VCaP (cell line): ENCODE measurements around the gene CNOT3.
"Not testable (repeated sequence)": the region's sequence is repeated elsewhere in the genome, so short reads cannot be mapped to it uniquely, and the experiment has no call there.

Experiments
- H3K27ac ChIP-seq: fragments of 450-650 bp; 2 replicates; pipeline ENCODE4 v1.5.1; 2017
- TF ChIP-seq, protein P1 (sequence below): fragments of 450-650 bp; conservative IDR thresholded peaks from 2 replicates; pipeline ENCODE4 v1.5.1; 2017; ENCODE audit warnings: mild to moderate bottlenecking, moderate library complexity

Gene CNOT3

DNA sequence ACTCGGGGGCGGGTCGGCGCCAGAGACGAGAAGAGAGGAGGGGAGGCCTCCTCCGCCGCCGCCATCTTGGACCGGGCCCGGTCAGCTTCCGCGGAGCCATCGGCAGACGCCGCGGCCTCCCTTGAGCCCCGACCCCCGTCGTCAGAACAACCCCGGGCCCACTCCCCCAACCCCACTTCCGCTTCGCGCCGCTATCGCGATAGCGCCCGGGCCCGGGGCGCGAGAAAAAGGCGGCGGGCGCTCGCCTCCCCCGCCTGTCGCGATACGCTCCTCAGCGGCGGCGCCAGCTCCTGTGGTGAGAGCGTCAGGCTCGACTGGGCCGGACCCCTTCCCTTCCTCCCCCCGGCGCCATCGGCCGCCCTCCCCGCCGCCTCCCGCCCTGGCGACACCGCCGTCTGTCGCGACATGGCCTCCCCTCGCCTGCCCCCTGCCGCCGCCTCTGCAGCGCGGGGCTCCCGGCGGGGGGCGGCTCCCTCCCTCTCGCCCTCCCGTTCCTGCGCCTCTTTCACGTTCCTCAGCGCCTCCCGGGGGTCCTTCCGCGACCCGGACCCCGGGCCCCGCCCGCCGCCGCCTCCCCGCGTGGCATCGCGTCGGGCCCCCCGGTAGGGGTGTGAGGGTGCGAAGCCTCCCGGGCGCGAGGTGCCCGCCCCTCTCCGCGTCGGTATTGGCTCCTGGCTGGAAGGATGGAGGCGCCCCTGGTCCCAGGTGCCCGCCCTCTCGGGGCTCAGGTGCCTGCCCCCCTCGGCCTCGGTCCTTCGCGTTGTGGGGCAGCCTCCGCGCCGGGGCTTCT lies at the start of gene CNOT3:
Gene CNOT3 (plus strand): TSS at position 64 of the 790 bp plus-strand sequence. CDS start 5,217 bp downstream, outside the sequence.
- TF ChIP-seq, protein P1, sequence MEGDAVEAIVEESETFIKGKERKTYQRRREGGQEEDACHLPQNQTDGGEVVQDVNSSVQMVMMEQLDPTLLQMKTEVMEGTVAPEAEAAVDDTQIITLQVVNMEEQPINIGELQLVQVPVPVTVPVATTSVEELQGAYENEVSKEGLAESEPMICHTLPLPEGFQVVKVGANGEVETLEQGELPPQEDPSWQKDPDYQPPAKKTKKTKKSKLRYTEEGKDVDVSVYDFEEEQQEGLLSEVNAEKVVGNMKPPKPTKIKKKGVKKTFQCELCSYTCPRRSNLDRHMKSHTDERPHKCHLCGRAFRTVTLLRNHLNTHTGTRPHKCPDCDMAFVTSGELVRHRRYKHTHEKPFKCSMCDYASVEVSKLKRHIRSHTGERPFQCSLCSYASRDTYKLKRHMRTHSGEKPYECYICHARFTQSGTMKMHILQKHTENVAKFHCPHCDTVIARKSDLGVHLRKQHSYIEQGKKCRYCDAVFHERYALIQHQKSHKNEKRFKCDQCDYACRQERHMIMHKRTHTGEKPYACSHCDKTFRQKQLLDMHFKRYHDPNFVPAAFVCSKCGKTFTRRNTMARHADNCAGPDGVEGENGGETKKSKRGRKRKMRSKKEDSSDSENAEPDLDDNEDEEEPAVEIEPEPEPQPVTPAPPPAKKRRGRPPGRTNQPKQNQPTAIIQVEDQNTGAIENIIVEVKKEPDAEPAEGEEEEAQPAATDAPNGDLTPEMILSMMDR: peak; percentile 39
- H3K27ac ChIP-seq: peak within 1 kb of the TSS; percentile 97

DNA sequence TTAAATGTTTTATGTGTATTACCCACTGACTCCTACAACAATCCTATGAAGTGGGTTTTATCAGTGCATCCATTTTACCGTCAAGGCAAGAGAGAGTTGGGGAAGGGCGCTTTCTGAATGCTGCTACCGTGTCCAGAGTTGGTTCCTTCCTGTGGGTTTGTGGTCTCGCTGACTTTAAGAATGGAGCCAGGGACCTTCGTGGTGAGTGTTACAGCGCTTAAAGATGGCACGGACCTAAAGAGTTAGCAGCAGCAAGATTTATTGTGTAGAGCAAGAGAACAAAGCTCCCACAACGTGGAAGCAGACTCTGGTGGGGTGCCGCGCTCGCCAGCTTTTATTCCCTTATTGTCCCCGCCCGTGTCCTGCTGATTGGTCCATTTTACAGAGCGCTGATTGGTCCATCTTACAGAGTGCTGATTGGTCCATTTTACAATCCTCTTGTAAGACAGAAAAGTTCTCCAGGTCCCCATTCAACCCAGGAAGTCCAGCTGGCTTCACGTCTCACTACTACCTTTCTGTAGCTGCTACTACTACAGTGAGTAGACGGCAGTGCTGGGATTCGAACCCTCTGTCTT lies 43.0 kb upstream of the CNOT3 start:
- no peak overlapping the region for H3K27ac ChIP-seq
- TF ChIP-seq, protein P1: no peak

DNA sequence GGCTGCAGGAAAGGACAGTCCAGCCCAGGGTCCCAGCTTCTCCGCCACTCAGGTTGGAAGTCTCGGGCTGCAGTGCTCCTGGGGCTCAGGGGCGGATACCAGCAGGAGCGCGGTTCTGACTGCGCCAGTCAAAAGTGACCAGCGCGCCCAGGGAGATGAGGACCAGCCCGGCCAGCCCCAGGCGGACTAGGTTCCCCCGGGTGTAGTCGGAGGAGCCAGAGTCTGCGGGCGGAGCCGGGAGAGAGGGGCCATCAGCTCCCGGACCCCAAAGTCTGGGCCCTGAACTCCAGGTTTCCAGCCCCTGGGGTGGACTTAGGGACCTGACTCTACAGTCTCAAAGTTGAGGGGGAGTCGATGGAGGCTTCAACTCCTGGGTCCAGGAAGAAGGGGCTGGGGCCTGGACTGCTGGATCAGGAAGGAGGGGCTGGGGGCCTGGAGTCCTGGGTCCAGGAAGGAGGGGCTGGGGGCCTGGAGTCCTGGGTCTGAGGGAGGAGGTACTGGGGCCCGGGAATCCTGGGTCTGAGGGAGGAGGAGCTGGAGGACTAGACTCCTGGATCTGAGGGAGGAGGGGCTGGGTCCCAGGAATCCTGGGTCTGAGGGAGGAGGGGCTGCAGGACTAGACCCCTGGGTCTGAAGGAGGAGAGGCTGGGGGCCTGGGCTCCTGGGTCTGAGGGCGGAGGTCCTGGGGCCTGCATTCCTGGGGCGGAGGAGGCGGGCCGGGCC lies 42.3 kb upstream of the CNOT3 start:
- TF ChIP-seq, protein P1: no peak
- H3K27ac ChIP-seq: no peak overlapping the region

DNA sequence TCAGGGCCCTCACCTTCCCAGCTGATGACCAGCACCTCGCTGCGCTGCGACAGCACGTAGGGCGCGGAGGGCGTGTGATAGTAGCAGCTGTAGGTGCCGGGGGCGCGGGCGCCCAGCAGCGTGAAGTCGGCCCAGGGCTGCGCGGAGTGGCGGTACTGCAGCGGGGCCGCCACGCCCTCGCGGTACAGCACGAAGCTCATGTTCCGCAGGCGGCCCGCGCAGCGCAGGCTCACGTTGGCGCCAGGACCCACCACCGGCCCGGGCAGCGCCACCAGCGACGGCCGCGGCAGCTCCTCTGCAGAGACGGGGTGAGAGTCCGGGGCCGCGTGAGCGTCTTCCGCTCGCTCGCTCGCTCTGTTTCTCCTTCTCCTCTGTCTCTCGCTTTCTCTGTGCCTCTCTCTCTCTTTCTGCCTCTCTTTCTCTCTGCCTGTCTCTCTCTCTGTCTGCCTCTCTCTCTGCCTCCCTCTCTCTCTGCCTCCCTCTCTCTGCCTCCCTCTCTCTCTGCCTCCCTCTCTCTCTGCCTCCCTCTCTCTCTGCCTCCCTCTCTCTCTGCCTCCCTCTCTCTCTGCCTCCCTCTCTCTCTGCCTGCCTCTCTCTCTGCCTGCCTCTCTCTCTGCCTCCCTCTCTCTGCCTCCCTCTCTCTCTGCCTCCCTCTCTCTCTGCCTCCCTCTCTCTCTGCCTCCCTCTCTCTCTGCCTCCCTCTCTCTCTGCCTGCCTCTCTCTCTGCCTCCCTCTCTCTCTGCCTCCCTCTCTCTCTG lies 41.5 kb upstream of the CNOT3 start:
- H3K27ac ChIP-seq: not testable (repeated sequence)

DNA sequence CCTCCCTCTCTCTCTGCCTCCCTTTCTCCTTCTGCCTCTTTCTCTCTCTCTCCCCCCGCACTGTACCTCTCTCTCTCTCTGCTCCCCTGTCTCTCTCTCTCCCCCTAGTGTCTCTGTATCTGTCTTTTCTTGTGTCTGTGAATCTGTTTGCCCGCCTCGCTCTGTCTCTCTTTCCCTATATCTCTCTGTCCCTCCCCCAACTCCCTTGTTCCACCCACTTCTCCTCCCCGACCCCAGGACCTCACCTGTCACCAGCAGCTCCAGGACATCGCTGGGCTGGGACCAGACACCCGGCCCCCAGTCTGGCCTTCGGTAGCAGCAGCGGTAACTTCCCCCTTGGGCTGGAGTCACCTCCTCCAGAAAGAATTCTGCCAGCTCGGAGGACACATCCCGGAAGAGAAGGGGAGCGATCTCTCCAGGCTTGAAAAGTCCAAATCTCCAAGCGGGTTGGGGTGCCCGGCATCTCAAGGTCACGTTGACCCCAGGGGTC lies 40.9 kb upstream of the CNOT3 start:
- TF ChIP-seq, protein P1: no peak
- no peak overlapping the region for H3K27ac ChIP-seq

DNA sequence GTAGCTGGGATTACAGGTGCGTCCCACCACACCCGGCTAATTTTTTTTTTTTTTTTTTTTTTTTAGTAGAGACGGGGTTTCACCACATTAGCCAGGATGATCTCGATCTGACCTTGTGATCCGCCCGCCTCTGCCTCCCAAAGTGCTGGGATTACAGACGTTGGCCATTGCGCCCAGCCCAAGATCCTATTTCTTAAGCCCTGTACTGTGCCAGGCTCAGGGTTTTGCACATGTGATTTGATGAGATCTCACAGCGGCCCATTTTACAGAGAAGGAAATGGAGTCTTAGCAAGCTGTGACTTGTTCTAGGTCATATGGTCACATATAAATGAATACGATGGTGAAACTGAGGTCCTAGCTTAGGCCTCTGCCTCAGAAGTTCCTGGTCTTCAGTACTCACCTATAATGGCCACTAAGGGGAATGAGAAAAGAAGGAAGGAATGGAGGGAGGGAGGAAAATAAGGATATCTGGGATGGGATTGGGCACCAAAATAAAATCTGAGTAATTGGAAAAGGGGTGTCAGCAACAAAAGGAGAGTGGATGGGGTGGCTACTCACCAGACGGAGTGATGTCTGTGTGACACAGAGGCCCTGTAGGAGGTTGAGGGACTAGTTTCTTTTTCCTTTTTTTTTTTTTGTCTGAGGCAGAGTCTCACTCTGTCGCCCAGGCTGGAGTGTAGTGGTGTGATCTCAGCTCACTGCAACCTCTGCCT lies 38.2 kb upstream of the CNOT3 start:
- TF ChIP-seq, protein P1: no peak
- no peak overlapping the region for H3K27ac ChIP-seq

DNA sequence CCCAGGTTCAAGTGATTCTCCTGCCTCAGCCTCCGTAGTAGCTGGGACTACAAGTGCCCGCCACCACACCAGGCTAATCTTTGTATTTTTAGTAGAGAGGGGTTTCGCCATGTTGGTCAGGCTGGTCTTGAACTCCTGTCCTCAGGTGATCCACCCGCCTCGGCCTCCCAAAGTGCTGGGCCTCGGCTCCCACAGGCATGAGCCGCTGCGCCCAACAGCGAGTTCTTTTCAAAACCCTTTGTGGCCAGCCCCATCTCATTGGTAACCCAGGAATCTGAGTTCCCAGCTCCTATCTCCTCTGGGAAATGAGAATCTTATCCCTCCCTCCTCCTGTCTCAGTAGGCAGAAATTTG lies 37.7 kb upstream of the CNOT3 start:
- H3K27ac ChIP-seq: not testable (repeated sequence)

DNA sequence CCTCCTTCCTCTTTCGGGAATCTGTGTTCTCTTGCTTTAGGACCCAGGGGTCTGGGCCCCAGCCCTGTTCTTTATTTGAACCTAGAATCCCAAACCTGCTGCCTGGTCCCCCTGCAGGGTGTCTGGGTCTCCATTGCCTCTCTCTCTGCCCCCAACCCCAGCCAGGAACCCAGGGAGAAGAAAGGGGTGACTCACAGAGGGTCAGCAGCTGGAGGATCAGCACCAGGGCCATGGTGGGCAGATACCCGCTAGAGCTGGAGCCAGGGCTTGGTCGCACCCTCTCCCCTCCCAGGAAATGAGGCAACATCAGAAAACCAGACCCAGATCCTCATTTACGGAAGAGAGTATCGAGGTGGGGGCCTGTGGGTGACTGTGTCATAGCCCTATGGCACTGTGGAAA lies 37.0 kb upstream of the CNOT3 start, which contains the start of gene OSCAR:
Gene OSCAR (minus strand): TSS at position 243 of the 400 bp plus-strand sequence. CDS start 11 bp downstream, at position 232.
- H3K27ac ChIP-seq: no peak within 1 kb of the TSS
- TF ChIP-seq, protein P1: no peak
